Body of pancreas (tissue), 4 donors: ENCODE measurements around the gene GINS1. TPM values are rescaled to one million over a fixed set of nuclear protein-coding genes. Genes with fewer than 3 reads are reported as not detected.

Experiments used
- ATAC-seq: fragments of 150-250 bp; one replicate; pipeline ENCODE4 v1.9.1; 2016
- DNase-seq, 4 donors: peaks; one replicate each; pipeline ENCODE4 v3.0.0-alpha.2; 2019
- H3K27ac ChIP-seq, 4 donors: fragments of 200-600 bp; sonication (generic); 1 replicate in 3 of 4; 2 replicates in 1 of 4; pipeline versions ENCODE4 v1.5.1 to v1.6.1; 2016 to 2019; ENCODE audit warnings: mild to moderate bottlenecking in 1 of 4, mixed read lengths in 1 of 4, moderate library complexity in 1 of 4
- H3K27me3 ChIP-seq, 2 donors: fragments of 200-600 bp; sonication (generic); one replicate each; pipeline ENCODE4 v1.6.0; 2016; ENCODE audit warnings: mild to moderate bottlenecking in 1 of 2
- H3K36me3 ChIP-seq, 2 donors: fragments of 200-600 bp; sonication (generic); replicated peaks in 1 of 2; 2 replicates each; pipeline ENCODE4 v1.5.1; 2016; ENCODE audit warnings: low read depth in 2 of 2; ENCODE audit not compliant: insufficient read depth in 1 of 2
- H3K4me1 ChIP-seq: fragments of 200-600 bp; sonication (generic); one replicate; pipeline ENCODE4 v1.6.0; 2016
- H3K4me3 ChIP-seq, 2 donors: fragments of 200-600 bp; sonication (generic); 1 replicate in 1 of 2; 2 replicates in 1 of 2; pipeline ENCODE4 v1.5.1; 2016 to 2019
- H3K9me3 ChIP-seq, 3 donors: fragments of 200-600 bp; sonication (generic); 1 replicate in 2 of 3; 2 replicates in 1 of 3; pipeline ENCODE4 v1.5.1; 2016
- POLR2A ChIP-seq, 3 donors: fragments of 450-650 bp; IDR thresholded peaks; one replicate each; pipeline ENCODE4 v1.6.1; 2016; ENCODE audit warnings: antibody characterized with exemption in 3 of 3, mild to moderate bottlenecking in 2 of 3
- WGBS, 2 donors: methylation state at CpG; one replicate each; pipeline ENCODE4 v1.1.5; 2017; 5-methylcytosine and 5-hydroxymethylcytosine counted together
- intact Hi-C: fragments of 100-400 bp; cut with DNase I; formaldehyde crosslinking; loops from one replicate; pipeline ENCODE4 v1.15.1; 2023
- total RNA-seq, 2 donors: library from RNA; depleted of rRNA; stranded (reverse); fragments of >200 nt; gene quantifications; one replicate each; pipeline ENCODE4 v1.1.0, GENCODE V29; 2016
- TF ChIP-seq, protein P1 (sequence below), 7 experiments: fragments of 450-650 bp in 4 of 7; fragments of 200-600 bp in 3 of 7; sonication (generic) in 3 of 7; IDR thresholded peaks; one replicate each; pipeline ENCODE4 v1.5.1; 2016 to 2019; ENCODE audit warnings: antibody characterized with exemption in 7 of 7

Gene GINS1
- total RNA-seq, 2 donors from 2014 or later: 0.78 to 0.99 TPM

DNA sequence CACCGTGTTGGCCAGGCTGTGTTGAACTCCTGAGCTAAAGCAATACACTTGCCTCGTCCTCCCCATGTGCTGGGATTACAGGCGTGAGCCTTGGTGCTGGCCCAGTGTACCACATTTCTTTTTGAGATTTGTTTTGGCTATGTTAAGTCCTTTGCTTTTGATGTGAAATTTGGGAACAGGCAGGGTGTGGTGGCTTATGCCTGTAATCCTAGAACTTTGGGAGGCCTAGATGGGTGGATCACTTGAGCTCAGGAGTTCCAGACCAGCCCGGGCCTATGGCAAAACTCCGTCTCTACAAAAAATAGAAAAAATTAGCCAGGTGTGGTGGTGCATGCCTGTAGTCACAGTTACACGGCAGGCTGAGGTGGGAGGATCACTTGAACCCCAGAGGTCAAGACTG is 40.2 kb downstream of the GINS1 start:
- H3K27me3 ChIP-seq: no peaks in the 10 kb centered on the region
- H3K36me3 ChIP-seq: no peaks in the 10 kb centered on the region
- no peak overlapping the region for H3K27ac ChIP-seq
- H3K4me3 ChIP-seq: no peak overlapping the region
- intact Hi-C loops: no loop called here
- TF ChIP-seq, protein P1, sequence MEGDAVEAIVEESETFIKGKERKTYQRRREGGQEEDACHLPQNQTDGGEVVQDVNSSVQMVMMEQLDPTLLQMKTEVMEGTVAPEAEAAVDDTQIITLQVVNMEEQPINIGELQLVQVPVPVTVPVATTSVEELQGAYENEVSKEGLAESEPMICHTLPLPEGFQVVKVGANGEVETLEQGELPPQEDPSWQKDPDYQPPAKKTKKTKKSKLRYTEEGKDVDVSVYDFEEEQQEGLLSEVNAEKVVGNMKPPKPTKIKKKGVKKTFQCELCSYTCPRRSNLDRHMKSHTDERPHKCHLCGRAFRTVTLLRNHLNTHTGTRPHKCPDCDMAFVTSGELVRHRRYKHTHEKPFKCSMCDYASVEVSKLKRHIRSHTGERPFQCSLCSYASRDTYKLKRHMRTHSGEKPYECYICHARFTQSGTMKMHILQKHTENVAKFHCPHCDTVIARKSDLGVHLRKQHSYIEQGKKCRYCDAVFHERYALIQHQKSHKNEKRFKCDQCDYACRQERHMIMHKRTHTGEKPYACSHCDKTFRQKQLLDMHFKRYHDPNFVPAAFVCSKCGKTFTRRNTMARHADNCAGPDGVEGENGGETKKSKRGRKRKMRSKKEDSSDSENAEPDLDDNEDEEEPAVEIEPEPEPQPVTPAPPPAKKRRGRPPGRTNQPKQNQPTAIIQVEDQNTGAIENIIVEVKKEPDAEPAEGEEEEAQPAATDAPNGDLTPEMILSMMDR (IDR thresholded peaks at IDR 0.05): no peak
- TF ChIP-seq POLR2A (IDR thresholded peaks at IDR 0.05): no peak
- H3K4me1 ChIP-seq: no peaks in the 10 kb centered on the region
- 81 to 89% methylated on average over 6 of the region's 6 CpGs for WGBS, 2 donors
- DNase-seq (no peak), ATAC-seq (no peak)
- no peaks in the 10 kb centered on the region for H3K9me3 ChIP-seq

DNA sequence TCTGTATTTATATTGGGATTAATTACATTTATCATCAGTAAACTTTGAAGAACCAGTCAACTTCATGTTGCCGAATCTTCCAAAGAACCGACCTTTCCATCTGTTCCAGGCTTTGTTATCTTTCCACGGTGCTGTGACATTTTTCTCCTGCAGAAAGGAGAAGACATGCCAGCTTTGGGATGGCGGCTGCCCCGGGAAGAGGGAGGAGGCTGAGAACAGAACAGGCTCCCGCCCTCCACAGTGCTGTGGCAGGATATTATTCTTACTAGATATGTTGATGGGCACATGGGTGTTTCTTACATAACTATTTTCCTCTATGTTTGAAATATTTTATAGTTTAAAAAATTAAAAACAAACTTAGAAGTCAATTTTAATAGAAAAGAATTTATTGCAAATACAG is 44.9 kb downstream of the GINS1 start:
- intact Hi-C loops: no loop called here
- Histone ChIP-seq H3K27me3 (no peaks in the 10 kb centered on the region), H3K36me3 (no peaks in the 10 kb centered on the region), H3K27ac (no peak overlapping the region), H3K4me1 (no peaks in the 10 kb centered on the region), H3K4me3 (no peak overlapping the region), H3K9me3 (no peaks in the 10 kb centered on the region)
- ATAC-seq: no peak
- WGBS, 2 donors: 77 to 92% methylated on average over 6 of the region's 6 CpGs
- TF ChIP-seq, protein P1 (IDR thresholded peaks at IDR 0.05): no peak
- no peak for TF ChIP-seq POLR2A (IDR thresholded peaks at IDR 0.05)
- DNase-seq: no peak

DNA sequence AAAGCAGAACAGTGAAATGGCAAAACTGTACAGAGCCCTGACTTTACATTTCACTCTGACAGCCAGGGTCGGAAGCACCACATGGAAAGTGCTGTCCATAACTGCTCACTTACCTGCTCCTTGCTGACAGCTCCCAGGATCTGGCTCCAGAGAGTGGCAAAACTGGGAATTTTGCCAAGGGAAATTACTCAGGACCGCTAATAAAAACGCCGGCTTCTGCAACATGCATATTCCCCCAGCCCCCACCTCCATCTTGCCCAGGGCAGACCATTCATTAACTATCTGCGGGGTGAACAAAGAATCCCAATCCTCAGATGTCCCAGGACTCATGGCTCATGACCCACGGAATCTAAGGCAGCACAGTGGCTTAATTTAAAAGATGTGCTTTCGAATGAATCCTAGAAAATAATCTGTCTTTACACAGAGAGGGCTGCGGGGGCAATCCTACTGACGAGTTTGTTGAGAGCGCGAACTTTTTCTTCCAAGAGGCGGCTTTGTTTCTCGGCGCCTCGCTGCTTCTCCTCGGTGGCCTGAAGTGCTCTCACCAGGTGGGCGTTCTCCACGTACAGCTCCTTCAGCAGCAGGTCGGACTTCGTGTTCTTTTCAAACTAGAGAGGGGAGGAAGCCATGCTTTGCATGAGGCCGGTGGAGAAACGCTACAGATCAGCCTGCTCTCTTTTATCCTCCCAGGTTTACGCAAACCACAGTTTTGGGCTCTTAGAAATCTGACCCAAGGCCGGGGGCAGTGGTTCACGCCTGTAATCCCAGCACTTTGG is 45.8 kb downstream of the GINS1 start:
- intact Hi-C loops: no loop called here
- WGBS, 2 donors: 83 to 90% methylated on average over 25 of the region's 25 CpGs
- Histone ChIP-seq H3K4me3 (no peak overlapping the region), H3K36me3 (no peaks in the 10 kb centered on the region), H3K27me3 (no peaks in the 10 kb centered on the region), H3K27ac (no peak overlapping the region), H3K4me1 (no peaks in the 10 kb centered on the region), H3K9me3 (no peaks in the 10 kb centered on the region)
- no peak for ATAC-seq
- TF ChIP-seq, protein P1 (IDR thresholded peaks at IDR 0.05): no peak
- no peak for TF ChIP-seq POLR2A (IDR thresholded peaks at IDR 0.05)
- no peak for DNase-seq

DNA sequence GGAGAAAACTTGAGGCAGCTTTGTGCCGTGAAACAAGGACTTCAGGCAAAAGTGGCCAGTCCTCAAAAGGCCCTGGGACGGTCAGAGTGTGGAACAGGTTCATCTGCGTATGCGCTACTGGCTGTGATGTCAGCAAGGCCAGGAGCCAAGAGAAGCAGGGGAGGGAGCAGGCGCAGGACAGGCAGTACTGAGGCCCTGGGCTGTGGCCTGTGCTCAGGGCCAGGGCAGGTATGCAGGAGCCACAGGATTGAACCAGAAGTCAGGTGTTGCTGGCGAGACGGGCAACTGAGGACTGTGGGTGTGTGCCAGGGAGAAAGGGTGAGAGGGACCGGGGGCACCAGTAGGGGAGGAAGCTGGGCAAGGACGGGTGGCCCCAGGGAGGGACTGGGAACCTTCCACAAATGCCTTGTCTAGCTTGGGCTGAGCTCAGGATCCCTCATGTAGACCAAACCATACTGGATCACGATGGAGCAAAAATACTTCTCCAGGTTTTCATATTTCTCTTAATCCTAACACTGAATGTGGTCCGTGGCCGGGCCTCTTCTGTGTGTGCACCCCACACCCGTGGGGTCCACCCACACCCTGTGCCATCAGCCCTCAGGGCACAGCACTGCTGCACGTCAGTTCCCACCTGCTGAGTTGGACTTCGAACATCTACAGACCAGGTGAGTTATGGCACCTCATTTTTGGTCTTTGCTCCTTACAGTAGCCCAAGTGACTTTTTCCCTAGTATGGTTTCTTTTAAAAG is 46.9 kb downstream of the GINS1 start:
- ATAC-seq (no peak), DNase-seq (no peak)
- no peaks in the 10 kb centered on the region for H3K27me3 ChIP-seq
- no peak overlapping the region for H3K4me3 ChIP-seq
- intact Hi-C loops: no loop called here
- H3K9me3 ChIP-seq: no peaks in the 10 kb centered on the region
- H3K27ac ChIP-seq: no peak overlapping the region
- no peak for TF ChIP-seq POLR2A (IDR thresholded peaks at IDR 0.05)
- TF ChIP-seq, protein P1 (IDR thresholded peaks at IDR 0.05): no peak
- no peaks in the 10 kb centered on the region for H3K36me3 ChIP-seq
- WGBS, 2 donors: 87 to 89% methylated on average over 15 of the region's 15 CpGs
- no peaks in the 10 kb centered on the region for H3K4me1 ChIP-seq
